C1 segment of cervical spinal cord (tissue), 14 donors: ENCODE results near the gene GALNT4.
A peak's percentile ranks its signal among the peaks of the same experiment; 100 is the strongest.

ENCODE experiments used
- DNase-seq, 14 donors: peaks; one replicate each; lab custom pipeline; 2025; lab: John Stamatoyannopoulos, UW

Gene GALNT4

GRCh38 chr12:89524541-89525304, at the start of gene GALNT4:
TSS of gene GALNT4 (minus strand) at chr12:89524796. CDS start at chr12:89524549, 247 bp downstream.
- DNase-seq, result peak; percentile 15 to 86 (median 71)

GRCh38 chr12:89573051-89573810, 48.6 kb upstream of the GALNT4 start:
- DNase-seq, result no peak

DNA sequence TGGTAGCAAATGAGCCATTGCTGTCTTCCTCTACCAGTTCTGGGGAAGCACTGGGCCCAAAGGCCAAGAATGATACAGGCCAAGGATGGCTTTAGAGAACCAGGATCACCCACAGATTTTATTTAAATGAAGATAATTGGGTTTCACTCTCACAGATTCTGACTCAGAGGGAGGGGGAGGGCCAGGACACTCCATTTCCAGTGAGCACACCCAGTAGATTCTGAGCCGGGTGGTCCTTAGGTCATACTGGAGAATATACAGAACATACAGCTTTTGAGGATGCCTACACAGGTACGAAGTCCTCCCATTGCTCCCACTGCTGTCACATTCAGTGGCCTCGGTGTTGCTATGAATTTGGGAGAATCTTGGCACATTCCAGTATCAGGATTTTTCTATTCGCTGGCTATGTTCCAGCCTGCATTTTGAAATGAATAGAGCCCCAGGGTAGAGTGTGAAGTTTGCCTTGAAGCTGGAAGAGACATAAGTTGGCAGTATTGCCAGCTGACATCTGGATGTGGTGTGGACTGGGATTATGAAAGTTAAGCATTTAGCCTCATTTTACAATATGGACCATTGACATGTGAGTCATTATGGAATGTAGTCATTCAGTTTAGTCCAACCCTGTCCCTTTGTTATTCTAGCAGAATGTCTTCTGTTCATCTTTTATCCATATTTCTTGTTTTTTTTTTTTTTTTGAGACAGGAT, 47.0 kb upstream of the GALNT4 start:
- DNase-seq, result no peak

DNA sequence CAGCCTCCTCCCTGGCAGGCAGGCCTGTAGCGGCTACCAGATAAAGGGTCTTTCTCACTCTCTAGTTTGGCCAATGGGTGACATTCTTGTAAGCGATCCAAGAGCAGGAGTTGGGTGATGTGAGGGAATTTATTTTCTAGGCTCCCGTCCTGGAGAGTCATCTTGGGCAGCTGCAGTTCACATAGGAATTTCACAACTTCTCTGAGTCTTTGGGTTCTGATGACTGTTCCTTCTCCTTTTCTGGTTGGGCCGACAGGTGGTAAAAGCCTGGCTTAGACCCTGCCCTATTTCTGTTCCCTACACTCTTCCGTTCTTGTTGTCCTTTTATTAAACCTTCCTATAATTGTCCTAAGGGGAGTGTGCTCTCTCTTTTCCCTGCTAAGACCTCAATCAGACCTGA, 43.9 kb upstream of the GALNT4 start:
- no peak for DNase-seq

DNA sequence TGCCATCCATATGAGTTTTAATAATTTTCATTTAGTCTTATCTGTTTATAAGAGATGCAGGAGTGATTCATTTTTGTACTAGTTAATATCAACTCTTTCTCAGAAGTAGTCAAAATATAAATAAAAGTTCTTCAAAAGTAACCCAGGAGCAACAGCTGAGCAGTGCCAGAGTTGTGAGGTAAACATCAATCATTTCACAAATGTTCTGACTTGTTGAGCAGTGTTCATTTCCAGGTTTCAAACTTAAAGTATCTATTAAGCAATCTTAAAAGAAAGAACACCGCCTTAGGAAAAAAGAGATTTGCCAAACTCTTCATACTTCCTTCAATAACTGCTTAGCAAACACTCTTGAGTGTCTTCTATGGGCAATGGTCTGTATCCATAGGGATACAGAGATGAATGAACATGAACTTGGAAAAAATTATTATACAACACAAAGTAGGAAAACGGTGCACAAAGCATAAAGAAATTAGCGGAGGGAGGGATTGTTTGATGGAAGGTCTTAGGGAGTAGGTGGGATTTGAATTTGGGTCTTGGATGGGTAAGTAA, 43.2 kb upstream of the GALNT4 start:
- DNase-seq, result no peak

GRCh38 chr12:89566615-89567014, 42.0 kb upstream of the GALNT4 start:
- DNase-seq, result no peak

GRCh38 chr12:89565002-89565401, 40.4 kb upstream of the GALNT4 start:
- no peak for DNase-seq

DNA sequence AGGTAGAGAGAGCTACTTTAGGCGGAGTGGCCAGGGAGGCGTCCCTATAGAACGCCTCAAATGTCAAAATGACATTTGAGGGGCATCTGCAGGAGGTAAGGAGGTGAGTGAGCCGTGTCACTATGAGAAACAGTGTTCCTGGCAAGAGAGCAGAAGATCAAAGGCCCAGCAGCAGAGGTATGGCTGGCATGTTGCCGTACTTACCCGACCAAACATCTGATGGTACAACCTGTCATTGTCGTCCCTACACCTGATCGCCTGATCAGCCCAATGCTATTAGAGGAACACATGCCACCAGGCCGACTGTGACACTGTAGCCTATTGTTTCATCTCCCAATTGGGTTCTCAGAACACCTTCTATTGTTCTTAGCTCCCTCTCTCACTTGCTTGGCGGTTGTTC, 35.2 kb upstream of the GALNT4 start:
- DNase-seq, result no peak

DNA sequence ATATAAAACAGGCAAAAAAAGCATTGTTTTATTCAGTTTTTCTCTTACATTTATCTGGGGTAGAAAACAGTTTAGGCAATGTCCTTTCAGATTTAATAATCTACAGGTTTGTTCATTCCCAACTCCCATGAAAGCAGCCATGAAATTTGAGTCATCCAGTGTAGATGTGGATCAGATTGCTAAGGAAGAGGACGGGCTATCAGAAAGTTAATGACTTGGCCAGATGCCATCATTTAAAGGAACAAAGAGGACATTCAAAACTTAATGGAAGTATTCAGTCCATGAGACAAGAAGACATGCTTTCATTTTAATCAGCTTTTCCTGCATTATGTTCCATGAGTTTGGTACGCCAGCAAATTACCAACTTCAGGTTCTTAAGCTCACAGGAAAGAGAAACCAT, 32.4 kb upstream of the GALNT4 start:
- DNase-seq, result no peak

GRCh38 chr12:89552376-89552775, 27.8 kb upstream of the GALNT4 start:
- DNase-seq, result no peak

- no peak for DNase-seq
Measured at GRCh38 chr12:89551747-89552146, 27.2 kb upstream of the GALNT4 start.

DNA sequence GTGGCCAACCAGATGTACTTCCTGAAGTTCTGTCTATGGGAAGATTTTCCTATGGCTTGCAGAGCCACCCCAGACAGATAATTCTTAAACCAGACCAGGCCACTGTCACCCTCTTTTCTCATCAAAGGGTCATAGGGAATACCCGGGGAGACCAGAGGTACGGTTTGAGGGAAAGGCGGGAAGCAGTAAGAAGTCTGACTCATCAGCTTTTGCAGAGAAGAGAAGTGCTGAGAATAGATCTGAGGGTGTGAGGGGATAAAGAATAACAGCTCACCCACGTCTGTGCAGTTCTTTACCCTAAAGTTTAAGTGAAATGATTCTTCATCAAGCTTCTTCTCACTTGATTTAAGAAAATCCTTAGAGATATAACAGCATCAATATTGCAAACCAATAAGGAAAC, 22.5 kb upstream of the GALNT4 start:
- DNase-seq, result no peak

DNA sequence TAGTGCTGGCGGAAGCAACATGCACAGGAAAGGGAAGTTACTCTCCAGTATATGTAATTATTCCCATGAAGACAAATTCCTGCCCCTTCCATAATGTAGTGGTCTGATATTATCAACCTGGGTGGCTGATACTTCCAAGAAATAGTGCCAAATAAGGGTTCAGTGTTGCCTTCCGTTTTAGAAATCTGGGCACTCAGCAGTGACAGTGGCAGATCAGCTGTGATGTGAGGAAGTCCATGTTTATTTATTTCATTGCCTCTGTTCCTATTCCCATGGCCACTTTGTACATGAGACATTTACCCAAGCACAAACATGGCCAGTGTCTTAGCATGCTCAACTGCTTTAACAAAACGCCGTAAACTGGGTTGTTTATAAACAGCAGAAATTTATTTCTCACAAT, 21.6 kb upstream of the GALNT4 start:
- no peak for DNase-seq

DNA sequence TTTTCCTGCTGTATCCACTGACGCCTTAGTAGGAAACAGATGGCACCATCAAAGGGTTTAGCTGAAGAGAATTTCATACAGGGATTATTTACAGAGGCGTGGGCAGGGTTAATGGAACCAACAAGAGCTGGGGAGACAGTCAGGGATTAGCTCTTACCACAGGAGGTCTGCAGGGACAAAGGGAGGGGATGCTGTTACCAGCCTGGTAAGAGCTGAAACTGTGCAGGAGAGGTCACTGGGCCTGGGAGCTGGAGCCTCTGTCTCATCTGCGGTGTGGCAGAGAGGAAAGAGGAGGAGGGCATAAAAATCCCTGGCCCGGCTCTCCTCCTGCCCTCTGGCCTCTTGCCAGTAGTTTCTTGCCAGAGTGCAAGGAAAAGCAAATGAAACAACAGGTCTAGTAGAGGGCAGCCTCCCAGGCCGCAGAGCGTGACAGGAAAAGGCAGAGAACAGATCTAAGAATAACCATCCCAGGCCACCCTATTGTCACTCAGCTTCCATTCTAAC, 20.1 kb upstream of the GALNT4 start:
- DNase-seq, result peak in 7 of 14 donors; percentile 10 to 94 (median 22)

- no peak for DNase-seq
Measured at GRCh38 chr12:89544022-89544421, 19.4 kb upstream of the GALNT4 start.

DNA sequence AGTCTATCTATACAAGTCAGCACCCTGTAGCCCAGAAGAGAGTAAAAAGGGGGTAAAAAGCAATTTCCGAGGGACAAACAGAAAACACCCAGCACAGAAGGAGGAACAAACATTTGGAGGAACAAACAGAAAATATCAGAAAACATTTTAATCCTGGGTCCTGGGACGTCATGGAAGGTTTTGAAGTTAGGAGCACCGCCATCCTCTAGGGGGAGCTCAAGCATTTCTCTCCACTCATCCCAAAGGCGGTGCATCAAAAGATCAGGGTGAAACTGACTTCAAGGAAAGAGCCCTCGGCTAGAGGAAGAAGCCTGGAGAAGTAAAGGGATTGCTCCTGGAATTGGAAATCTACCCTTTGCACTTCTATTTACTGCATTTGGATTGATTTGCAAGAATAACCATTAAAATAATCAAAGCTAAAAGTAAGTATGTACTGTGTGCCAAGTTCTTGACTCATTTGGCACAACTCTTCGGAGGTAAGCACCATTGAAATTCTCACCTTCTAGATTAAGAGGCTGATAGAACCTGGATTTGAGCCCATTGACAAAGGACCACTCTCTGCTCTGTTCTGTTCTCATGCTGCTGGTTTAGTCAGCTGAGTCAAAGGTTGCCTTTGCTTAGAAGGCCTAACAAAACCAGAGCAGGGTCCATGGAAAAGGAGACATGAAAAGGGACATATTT, 18.5 kb upstream of the GALNT4 start:
- peak in 7 of 14 donors; percentile 4 to 44 (median 15) for DNase-seq

DNA sequence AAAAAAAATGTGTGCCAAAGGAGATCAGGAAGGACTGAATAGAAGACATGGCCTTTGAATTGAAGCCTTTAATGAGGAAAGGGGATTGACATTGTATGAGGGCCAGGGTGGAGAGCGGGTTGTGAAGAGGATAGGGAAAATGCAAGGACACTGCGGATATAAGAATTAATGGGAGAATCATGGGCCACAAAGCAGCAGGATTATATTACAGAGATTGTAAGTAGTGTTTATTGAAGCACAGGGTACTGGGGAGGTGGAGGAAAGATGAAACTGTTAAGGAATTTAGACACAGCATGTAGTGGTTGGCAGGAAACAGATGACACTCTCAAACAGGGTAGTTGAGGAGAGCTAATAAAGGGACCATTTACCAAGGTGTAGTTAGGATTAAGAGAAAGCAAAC, 17.6 kb upstream of the GALNT4 start:
- DNase-seq, result no peak

DNA sequence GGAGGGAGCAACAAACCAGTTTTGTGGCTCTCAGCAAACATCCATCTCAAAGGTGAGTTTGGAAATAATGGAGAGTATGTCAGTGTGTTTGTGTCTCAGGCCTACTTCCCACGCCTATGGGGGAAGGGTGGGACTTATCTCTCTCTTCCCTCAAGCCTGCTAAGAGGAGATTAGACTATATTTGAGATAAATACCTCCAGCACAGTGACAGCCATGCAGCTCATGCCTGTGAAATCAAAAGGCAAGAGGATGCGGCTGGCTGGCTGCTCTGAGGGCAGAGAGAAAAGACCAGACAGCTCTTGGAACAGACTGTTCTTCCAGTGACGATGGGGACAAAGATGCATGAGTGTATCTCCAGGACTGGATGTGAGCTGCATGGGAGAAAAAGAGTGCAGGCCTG, 16.0 kb upstream of the GALNT4 start:
- no peak for DNase-seq

DNA sequence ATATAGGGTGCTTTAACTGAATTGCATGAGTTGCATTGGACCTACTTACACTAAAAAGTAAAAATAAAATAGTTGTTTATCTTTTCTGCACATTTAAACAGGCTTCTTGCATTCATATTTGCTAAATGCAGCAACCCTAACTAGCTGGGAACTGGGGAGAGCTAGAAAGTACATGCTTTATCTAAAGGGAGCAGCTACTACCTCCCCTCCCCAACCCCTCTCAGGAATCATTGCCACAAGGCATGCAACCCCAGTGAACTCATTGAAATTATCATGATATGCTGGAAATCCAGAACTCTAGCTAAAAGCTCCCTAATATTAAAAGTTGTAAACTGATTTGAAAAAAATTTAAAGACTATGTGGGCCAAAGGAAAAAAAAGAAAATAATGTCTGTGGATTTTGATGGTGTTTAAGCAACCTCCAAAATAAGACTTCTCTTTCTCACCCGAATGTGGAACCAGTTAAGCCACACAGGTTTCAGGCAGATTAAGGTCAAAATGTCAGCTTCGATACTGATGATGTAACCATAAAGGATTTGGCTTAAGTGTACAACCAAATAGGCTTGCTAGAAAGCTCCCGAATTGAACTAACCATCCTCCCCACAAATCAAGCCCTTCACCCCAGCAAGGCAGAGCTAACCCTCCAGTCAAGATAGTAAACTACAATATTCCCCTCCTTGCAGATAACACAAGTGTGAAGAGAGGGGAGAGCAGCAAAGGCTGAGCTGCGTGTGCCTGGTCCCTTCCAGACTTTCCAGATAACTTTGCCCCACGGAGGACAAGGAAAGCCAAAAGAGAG, 15.0 kb upstream of the GALNT4 start:
- no peak for DNase-seq

DNA sequence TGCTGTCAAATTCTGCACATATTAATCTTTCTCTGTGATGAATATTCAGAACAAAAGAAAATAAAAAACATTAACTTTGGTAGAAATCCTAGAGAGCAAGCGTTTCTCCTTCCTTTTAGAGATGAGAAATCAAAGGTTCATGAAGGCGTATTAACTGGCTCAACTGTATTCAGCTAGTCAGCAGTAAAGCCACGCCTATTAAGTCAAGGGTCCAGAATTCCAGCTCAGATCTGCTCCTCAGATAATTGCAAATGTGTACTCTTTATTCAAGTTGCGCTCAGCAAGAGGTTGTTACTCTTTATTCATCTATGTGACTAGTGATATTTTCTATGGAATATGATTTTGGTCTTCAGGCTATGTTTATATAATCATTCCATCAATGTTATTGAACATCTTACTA, 14.3 kb upstream of the GALNT4 start:
- no peak for DNase-seq

GRCh38 chr12:89537389-89537788, 12.8 kb upstream of the GALNT4 start:
- no peak for DNase-seq
